BJ (cell line): Measurements from ENCODE around the gene COL9A3. TPM values are rescaled to one million over a fixed set of nuclear protein-coding genes. Genes with fewer than 3 reads are reported as not detected.

Source experiments
- CTCF ChIA-PET: fragments of 350-600 bp; formaldehyde crosslinking; extraction: SDS; loops from one replicate; lab custom pipeline; 2021; ENCODE audit warnings: antibody characterized with exemption, inconsistent platforms; lab: Yijun Ruan, JAX
- POLR2A ChIA-PET: fragments of 300-600 bp; sonication (Branson Sonifier 250); formaldehyde crosslinking; extraction: SDS; loops from one replicate; lab custom pipeline; 2021; ENCODE audit warnings: antibody characterized with exemption; lab: Charles Lee
- DNase-seq: peaks from one replicate; pipeline ENCODE4 v3.0.0-alpha.2; 2011; ENCODE audit warnings: low read depth
- H3K27me3 ChIP-seq: 2 replicates; pipeline ENCODE4 v1.6.0; 2011; ENCODE audit warnings: low read length; ENCODE audit not compliant: control insufficient read depth, insufficient read depth
- H3K36me3 ChIP-seq: 2 replicates; pipeline ENCODE4 v1.5.1; 2011; ENCODE audit warnings: low read length; ENCODE audit not compliant: control insufficient read depth, insufficient read depth
- H3K4me3 ChIP-seq: 2 replicates; pipeline ENCODE4 v1.5.1; 2011; ENCODE audit warnings: low read depth, mild to moderate bottlenecking, control low read depth, low read length
- polyA plus RNA-seq: library from polyadenylated mRNA; depleted of rRNA; stranded (reverse); fragments of >200 nt; gene quantifications from 2 replicates; pipeline ENCODE4 v1.2.3, GENCODE V29; 2011
- TF ChIP-seq, protein P1 (sequence below): IDR thresholded peaks from 2 replicates; pipeline ENCODE4 v1.5.1; 2011; ENCODE audit warnings: low read depth, mild to moderate bottlenecking, control low read depth, inconsistent platforms, low read length, moderate library complexity; ENCODE audit not compliant: insufficient read depth

The COL9A3 gene
- polyA plus RNA-seq, 1 experiment = 0.21 TPM

DNA sequence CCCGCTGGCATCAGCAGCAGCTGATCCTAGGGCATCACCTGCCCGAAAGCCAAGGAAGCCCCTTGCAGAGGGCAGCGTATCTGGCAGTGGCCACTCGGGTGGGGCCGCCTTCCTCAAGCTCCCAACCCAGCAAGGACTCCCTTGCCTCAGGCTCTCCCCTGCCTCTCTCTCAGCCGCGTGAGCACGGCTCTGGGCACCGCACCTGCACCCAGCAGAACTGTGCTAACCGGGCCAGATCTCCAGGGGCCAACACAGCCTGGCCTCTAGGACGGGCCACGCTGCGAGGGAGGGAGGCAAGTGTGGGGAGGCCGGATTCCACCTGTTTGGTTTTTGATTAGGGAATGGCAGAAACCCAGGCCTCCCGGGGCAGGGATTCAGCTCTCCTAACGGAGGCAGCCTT lies 32.4 kb upstream of the COL9A3 start:
- Histone ChIP-seq H3K36me3 (no peaks in the 10 kb centered on the region), H3K4me3 (no peak overlapping the region), H3K27me3 (no peaks in the 10 kb centered on the region; the same call in 1 of the 2 replicates)
- CTCF ChIA-PET = no interaction called here
- TF ChIP-seq, protein P1, sequence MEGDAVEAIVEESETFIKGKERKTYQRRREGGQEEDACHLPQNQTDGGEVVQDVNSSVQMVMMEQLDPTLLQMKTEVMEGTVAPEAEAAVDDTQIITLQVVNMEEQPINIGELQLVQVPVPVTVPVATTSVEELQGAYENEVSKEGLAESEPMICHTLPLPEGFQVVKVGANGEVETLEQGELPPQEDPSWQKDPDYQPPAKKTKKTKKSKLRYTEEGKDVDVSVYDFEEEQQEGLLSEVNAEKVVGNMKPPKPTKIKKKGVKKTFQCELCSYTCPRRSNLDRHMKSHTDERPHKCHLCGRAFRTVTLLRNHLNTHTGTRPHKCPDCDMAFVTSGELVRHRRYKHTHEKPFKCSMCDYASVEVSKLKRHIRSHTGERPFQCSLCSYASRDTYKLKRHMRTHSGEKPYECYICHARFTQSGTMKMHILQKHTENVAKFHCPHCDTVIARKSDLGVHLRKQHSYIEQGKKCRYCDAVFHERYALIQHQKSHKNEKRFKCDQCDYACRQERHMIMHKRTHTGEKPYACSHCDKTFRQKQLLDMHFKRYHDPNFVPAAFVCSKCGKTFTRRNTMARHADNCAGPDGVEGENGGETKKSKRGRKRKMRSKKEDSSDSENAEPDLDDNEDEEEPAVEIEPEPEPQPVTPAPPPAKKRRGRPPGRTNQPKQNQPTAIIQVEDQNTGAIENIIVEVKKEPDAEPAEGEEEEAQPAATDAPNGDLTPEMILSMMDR = no peak
- POLR2A ChIA-PET = no interaction called here
- no peak for DNase-seq

DNA sequence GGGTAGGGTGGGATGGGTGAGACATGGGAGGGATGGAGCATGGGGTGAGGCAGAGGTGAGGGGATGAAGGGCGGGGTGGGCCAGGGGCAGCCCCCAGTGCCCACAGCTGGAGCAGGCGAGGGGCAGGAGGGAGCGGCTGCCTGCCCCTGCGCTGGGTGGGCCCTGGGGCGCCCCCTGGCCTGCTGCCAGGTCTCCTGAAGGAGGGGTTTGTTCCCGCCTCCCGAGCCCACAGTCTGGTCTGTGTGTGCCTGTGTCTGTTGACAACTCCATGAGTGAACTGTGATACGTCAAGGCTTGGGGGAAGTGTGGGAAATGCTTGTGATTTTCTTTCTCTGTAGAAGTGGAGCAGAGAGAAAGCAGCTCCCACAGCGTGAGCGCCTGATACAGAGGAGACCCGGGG lies 31.5 kb upstream of the COL9A3 start:
- POLR2A ChIA-PET = no interaction called here
- Histone ChIP-seq H3K27me3 (no peaks in the 10 kb centered on the region; the same call in 1 of the 2 replicates), H3K4me3 (no peak overlapping the region), H3K36me3 (no peaks in the 10 kb centered on the region)
- TF ChIP-seq, protein P1 = no peak
- no peak for DNase-seq
- CTCF ChIA-PET = interaction anchor here (1.1 to 1.3 kb wide), 2 partner anchors 116 to 286 kb away, joined by 3 to 4 read pairs; no protein-coding TSS in a partner anchor

DNA sequence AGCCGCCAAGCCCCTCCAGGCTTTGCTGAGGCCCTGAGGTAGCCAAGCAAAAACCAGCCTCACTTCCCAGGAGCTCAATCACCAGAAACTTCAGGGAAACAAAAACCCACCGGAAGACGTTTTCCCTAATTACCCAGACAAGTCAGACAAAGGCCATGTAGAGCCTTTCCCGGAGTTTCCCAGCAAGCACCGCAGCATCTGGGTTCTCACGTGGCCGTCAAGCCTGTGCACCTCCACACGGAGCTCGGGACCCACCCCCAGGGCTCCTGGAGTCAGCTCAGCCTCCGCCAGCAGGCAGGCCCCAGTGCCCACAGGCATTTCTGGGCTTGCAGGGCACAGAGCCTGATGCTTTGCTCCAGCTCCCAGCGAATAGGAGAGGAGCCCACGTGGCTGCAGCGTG lies 30.7 kb upstream of the COL9A3 start:
- TF ChIP-seq, protein P1 = no peak
- Histone ChIP-seq H3K27me3 (no peaks in the 10 kb centered on the region; the same call in 1 of the 2 replicates), H3K36me3 (no peaks in the 10 kb centered on the region), H3K4me3 (no peak overlapping the region)
- ChIA-PET CTCF (interaction anchor here (1.1 to 1.3 kb wide), 3 partner anchors 13 to 287 kb away, joined by 3 to 4 read pairs (median 4); no protein-coding TSS in a partner anchor), POLR2A (no interaction called here)
- no peak for DNase-seq

DNA sequence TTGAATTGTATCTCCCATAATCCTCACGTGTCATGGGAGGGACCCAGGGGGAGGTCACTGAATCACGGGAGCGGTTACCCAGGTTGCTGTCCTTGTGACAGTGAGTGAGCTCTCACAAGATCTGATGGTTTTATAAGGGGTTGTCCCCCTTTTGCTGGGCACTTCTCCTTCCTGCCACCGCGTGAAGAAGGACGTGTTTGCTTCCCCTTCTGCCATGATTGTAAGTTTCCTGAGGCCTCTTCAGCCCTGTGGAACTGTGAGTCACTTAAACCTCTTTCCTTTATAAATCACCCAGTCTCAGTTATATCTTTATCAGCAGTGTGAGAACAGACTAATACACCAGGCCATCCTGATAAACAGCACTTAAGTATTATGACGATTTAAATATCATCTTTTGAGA lies 29.5 kb upstream of the COL9A3 start:
- TF ChIP-seq, protein P1 = no peak
- CTCF ChIA-PET = interaction anchor here (1.0 kb wide), 1 partner anchor 120 kb away, joined by 4 read pairs; no protein-coding TSS in a partner anchor
- DNase-seq = no peak
- no peaks in the 10 kb centered on the region; the same call in 1 of the 2 replicates for H3K27me3 ChIP-seq
- H3K4me3 ChIP-seq = no peak overlapping the region
- POLR2A ChIA-PET = no interaction called here
- no peaks in the 10 kb centered on the region for H3K36me3 ChIP-seq

DNA sequence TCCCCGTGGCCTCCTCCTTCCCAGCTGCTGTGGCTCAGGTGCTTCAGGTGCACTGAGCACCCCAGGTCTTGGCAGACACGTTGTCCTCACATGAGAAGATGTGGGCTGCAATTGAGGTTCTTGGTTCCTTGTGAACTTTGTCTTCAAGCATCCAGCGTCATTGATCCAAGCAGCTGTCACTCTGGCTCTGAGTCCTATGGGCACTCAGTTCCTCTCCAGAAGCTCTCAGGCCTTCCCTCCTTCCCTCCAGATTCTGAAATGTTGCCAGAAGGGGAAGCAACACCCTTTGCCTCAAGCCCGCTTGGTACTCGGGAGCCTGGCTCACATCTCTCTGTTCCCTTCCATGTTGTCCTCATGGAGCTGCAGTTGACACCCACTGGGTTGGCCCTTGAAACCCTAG lies 29.0 kb upstream of the COL9A3 start:
- CTCF ChIA-PET = interaction anchor here (1.0 to 1.5 kb wide), 3 partner anchors 118 to 289 kb away, joined by 3 to 4 read pairs (median 4); no protein-coding TSS in a partner anchor

More for the DNA sequence above, 29.0 kb upstream of the COL9A3 start:
- H3K4me3 ChIP-seq = no peak overlapping the region
- TF ChIP-seq, protein P1 = no peak
- POLR2A ChIA-PET = no interaction called here
- DNase-seq = no peak
- H3K27me3 ChIP-seq = no peaks in the 10 kb centered on the region; the same call in 1 of the 2 replicates
- no peaks in the 10 kb centered on the region for H3K36me3 ChIP-seq
